CD14-positive monocyte (primary cell): Measurements from ENCODE around the gene SPTBN4. TPM values are rescaled to one million over a fixed set of nuclear protein-coding genes. Genes with fewer than 3 reads are reported as not detected.
A peak's percentile ranks its signal among the peaks of the same experiment; 100 is the strongest.

Source experiments
- DNase-seq, 3 donors: peaks; one replicate each; pipeline ENCODE4 v3.0.0-alpha.2; 2011 to 2022
- H2AFZ ChIP-seq: 2 replicates; pipeline ENCODE4 v1.6.0; 2012; ENCODE audit warnings: mild to moderate bottlenecking, low read depth, low read length, inconsistent platforms; ENCODE audit not compliant: insufficient read depth, poor library complexity, severe bottlenecking
- H3K27ac ChIP-seq, 2 donors: 1 replicate in 1 of 2; 2 replicates in 1 of 2; pipeline ENCODE4 v1.5.1; 2012 to 2013; ENCODE audit warnings: low read length in 2 of 2, control low read depth in 1 of 2, inconsistent platforms in 1 of 2, low read depth in 1 of 2, mild to moderate bottlenecking in 1 of 2
- H3K27me3 ChIP-seq, 2 donors: one replicate each; pipeline versions ENCODE4 v1.6.0 to v1.6.1; 2011 to 2013; ENCODE audit warnings: low read length in 2 of 2; ENCODE audit not compliant: control insufficient read depth in 2 of 2, insufficient read depth in 2 of 2
- H3K36me3 ChIP-seq, 2 donors: replicated peaks in 1 of 2; 1 replicate in 1 of 2; 2 replicates in 1 of 2; pipeline versions ENCODE4 v1.5.1 to v1.6.1; 2012 to 2013; ENCODE audit warnings: low read length in 2 of 2, control low read depth in 1 of 2, inconsistent platforms in 1 of 2, mild to moderate bottlenecking in 1 of 2; ENCODE audit not compliant: insufficient read depth in 2 of 2, control insufficient read depth in 1 of 2
- H3K4me1 ChIP-seq, 2 donors: 1 replicate in 1 of 2; 2 replicates in 1 of 2; pipeline versions ENCODE4 v1.5.1 to v1.6.1; 2012 to 2013; ENCODE audit warnings: low read length in 2 of 2, control low read depth in 1 of 2, inconsistent platforms in 1 of 2, mild to moderate bottlenecking in 1 of 2, moderate library complexity in 1 of 2; ENCODE audit not compliant: insufficient read depth in 2 of 2, control insufficient read depth in 1 of 2
- H3K4me2 ChIP-seq: replicated peaks from 2 replicates; pipeline ENCODE3; 2012; ENCODE audit warnings: low read length, moderate library complexity, mild to moderate bottlenecking; ENCODE audit not compliant: poor library complexity, severe bottlenecking; ENCODE audit errors: extremely low read depth
- H3K4me3 ChIP-seq, 3 experiments: fragments of 200-600 bp in 1 of 3; sonication (generic) in 1 of 3; replicated peaks in 1 of 3; 1 replicate in 2 of 3; 2 replicates in 1 of 3; pipeline ENCODE4 v1.5.1; 2011 to 2013; ENCODE audit warnings: low read length in 3 of 3, mild to moderate bottlenecking in 3 of 3, control low read depth in 2 of 3, low read depth in 2 of 3, inconsistent platforms in 1 of 3, moderate library complexity in 1 of 3
- H3K79me2 ChIP-seq: 2 replicates; pipeline ENCODE4 v1.6.0; 2012; ENCODE audit warnings: mild to moderate bottlenecking, control low read depth, inconsistent platforms, low read length, moderate library complexity; ENCODE audit not compliant: insufficient read depth
- H3K9ac ChIP-seq: 2 replicates; pipeline ENCODE4 v1.6.0; 2017; ENCODE audit warnings: low read length, mild to moderate bottlenecking; ENCODE audit not compliant: insufficient read depth, poor library complexity, severe bottlenecking
- H3K9me3 ChIP-seq, 2 donors: replicated peaks in 1 of 2; 1 replicate in 1 of 2; 2 replicates in 1 of 2; pipeline versions ENCODE4 v1.5.1 to v1.6.1; 2012 to 2013; ENCODE audit warnings: low read length in 2 of 2, control low read depth in 1 of 2; ENCODE audit not compliant: control insufficient read depth in 1 of 2, insufficient read depth in 1 of 2
- H4K20me1 ChIP-seq: 2 replicates; pipeline ENCODE4 v1.6.0; 2012; ENCODE audit warnings: mild to moderate bottlenecking, low read length, control low read depth, moderate library complexity; ENCODE audit not compliant: insufficient read depth
- H3K27ac Mint-ChIP-seq, 7 donors: one replicate each; pipeline ENCODE4 v1.8.0; 2020; ENCODE audit warnings: mild to moderate bottlenecking in 7 of 7, mixed read lengths in 7 of 7, moderate library complexity in 6 of 7, inconsistent platforms in 2 of 7
- H3K27me3 Mint-ChIP-seq, 3 donors: one replicate each; pipeline ENCODE4 v1.8.0; 2021 to 2022; ENCODE audit warnings: low read depth in 3 of 3, mild to moderate bottlenecking in 3 of 3, mixed read lengths in 3 of 3, moderate library complexity in 3 of 3, inconsistent platforms in 1 of 3
- H3K36me3 Mint-ChIP-seq, 2 donors: one replicate each; pipeline ENCODE4 v1.8.0; 2020; ENCODE audit warnings: mixed read lengths in 2 of 2, inconsistent platforms in 1 of 2, mild to moderate bottlenecking in 1 of 2
- H3K4me1 Mint-ChIP-seq: one replicate; pipeline ENCODE4 v1.8.0; 2020; ENCODE audit warnings: mild to moderate bottlenecking, mixed read lengths
- H3K4me3 Mint-ChIP-seq, 2 donors: one replicate each; pipeline ENCODE4 v1.8.0; 2020; ENCODE audit warnings: mild to moderate bottlenecking in 2 of 2, mixed read lengths in 2 of 2, moderate library complexity in 1 of 2
- H3K9me3 Mint-ChIP-seq, 7 donors: one replicate each; pipeline ENCODE4 v1.8.0; 2020 to 2022; ENCODE audit warnings: mixed read lengths in 7 of 7, mild to moderate bottlenecking in 6 of 7, moderate library complexity in 6 of 7, inconsistent platforms in 2 of 7
- WGBS: methylation state at CpG from one replicate; pipeline ENCODE4 v1.1.5; 2013; ENCODE audit warnings: missing lambda C conversion rate; ENCODE audit not compliant: insufficient coverage; 5-methylcytosine and 5-hydroxymethylcytosine counted together
- intact Hi-C, 2 donors: fragments of 100-400 bp; cut with micrococcal nuclease; formaldehyde crosslinking; loops; one replicate each; pipeline versions ENCODE4 v1.15.0 to v1.15.1; 2023
- polyA plus RNA-seq, 3 donors: library from polyadenylated mRNA; depleted of rRNA in 1 of 3; unstranded in 2 of 3; stranded (reverse) in 1 of 3; fragments of 300-500 nt in 2 of 3; fragments of >200 nt in 1 of 3; fragmentation: Illumina TruSeq in 2 of 3; gene quantifications; 1 replicate in 2 of 3; 2 replicates in 1 of 3; pipeline ENCODE4 v1.2.3, GENCODE V29; 2012 to 2021
- TF ChIP-seq, protein P1 (sequence below): fragments of 200-600 bp; IDR thresholded peaks from one replicate; pipeline ENCODE4 v1.8.0; 2022; ENCODE audit warnings: antibody characterized with exemption, mild to moderate bottlenecking

The SPTBN4 gene
- polyA plus RNA-seq, 3 donors, result 0.07 TPM; not detected in 2

DNA sequence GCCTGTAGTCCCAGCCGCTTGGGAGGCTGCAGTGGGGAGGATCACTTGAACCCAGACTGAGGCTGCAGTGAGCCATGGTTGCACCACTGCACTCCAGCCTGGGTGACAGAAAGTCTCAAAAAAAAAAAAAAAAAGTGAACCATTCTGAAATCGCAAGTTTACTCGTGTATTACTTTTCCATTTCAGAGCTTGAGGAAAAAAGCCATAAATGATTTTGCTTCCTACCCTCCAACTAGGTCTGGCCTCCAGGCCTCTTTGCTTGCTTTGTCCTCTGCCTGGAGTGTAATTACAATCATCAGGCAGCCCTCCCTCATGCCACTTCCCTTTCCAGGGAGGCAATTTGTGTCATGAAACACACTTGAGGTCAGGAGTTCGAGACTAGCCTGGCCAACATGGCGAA lies 9.8 kb upstream of the SPTBN4 start:
- peaks cover 15% of the 10 kb centered on the region for H3K4me1 Mint-ChIP-seq

DNA sequence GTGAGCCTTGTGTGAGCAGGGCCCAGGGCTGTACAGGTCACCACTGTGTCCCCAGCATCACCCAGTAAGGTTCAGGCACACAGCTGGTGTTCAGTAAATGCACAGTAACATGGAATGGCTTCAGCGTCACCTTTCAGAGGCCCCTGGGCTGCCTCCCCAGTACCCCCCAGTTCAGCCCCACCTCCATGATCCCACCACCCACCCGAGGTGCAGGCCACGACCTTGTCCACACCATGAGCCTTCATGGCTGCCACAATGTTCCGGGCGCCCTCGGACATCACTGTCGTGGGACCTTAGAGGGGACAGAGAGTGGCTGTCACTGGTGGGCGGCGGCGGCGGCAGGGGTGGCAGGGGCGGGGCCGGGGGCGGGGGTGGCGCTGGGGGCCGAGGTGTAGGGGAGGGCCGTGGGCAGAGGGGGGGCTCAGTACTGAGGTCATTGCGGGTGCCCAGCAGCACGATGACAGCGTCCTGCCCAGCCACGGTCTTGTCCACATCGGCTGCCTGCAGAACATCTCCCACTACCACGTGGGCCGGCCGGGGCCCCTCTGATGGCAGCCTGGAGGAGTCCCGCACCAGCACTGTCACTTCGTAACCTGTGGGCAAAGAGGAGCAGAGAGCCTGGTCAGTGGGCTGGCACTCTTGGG lies 8.7 kb upstream of the SPTBN4 start:
- no peak overlapping the region for H3K27ac ChIP-seq
- Mint-ChIP-seq H3K4me3 (no peak overlapping the region), H3K4me1 (peaks cover 24% of the 10 kb centered on the region), H3K27me3 (peaks cover 0 to 2% (median 1%) of the 10 kb centered on the region in 3 donors), H3K9me3 (no peaks in the 10 kb centered on the region), H3K36me3 (peaks cover 32 to 66% of the 10 kb centered on the region in 2 donors), H3K27ac (no peak overlapping the region)
- no peaks in the 10 kb centered on the region for H3K27me3 ChIP-seq
- TF ChIP-seq, protein P1, sequence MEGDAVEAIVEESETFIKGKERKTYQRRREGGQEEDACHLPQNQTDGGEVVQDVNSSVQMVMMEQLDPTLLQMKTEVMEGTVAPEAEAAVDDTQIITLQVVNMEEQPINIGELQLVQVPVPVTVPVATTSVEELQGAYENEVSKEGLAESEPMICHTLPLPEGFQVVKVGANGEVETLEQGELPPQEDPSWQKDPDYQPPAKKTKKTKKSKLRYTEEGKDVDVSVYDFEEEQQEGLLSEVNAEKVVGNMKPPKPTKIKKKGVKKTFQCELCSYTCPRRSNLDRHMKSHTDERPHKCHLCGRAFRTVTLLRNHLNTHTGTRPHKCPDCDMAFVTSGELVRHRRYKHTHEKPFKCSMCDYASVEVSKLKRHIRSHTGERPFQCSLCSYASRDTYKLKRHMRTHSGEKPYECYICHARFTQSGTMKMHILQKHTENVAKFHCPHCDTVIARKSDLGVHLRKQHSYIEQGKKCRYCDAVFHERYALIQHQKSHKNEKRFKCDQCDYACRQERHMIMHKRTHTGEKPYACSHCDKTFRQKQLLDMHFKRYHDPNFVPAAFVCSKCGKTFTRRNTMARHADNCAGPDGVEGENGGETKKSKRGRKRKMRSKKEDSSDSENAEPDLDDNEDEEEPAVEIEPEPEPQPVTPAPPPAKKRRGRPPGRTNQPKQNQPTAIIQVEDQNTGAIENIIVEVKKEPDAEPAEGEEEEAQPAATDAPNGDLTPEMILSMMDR, result no peak
- H3K4me1 ChIP-seq, result peaks cover 25 to 26% of the 10 kb centered on the region in 2 donors
- no peak overlapping the region for H3K9ac ChIP-seq
- H3K9me3 ChIP-seq, result no peaks in the 10 kb centered on the region
- DNase-seq, result no peak
- 100% methylated on average over 3 of the region's 27 CpGs for WGBS
- no peak overlapping the region for H3K4me2 ChIP-seq
- intact Hi-C loops, result no loop called here
- H3K36me3 ChIP-seq, result peaks cover 49 to 57% of the 10 kb centered on the region in 2 donors
- peaks cover 11% of the 10 kb centered on the region for H4K20me1 ChIP-seq
- H2AFZ ChIP-seq, result no peak overlapping the region
- H3K4me3 ChIP-seq, result no peak overlapping the region
- peaks cover 38% of the 10 kb centered on the region for H3K79me2 ChIP-seq

More for the DNA sequence above, 9.8 kb upstream of the SPTBN4 start:
- H3K36me3 ChIP-seq, result peaks cover 51 to 67% of the 10 kb centered on the region in 2 donors
- no peaks in the 10 kb centered on the region for H3K27me3 ChIP-seq
- intact Hi-C loops, result no loop called here
- WGBS, result 79% methylated on average over 5 of the region's 5 CpGs
- H3K4me3 ChIP-seq, result no peak overlapping the region
- no peak for DNase-seq
- peaks cover 15 to 16% of the 10 kb centered on the region in 2 donors for H3K4me1 ChIP-seq
- Mint-ChIP-seq H3K4me3 (no peak overlapping the region), H3K36me3 (peaks cover 36 to 77% of the 10 kb centered on the region in 2 donors), H3K9me3 (no peaks in the 10 kb centered on the region), H3K27me3 (peaks cover 0 to 2% (median 1%) of the 10 kb centered on the region in 3 donors), H3K27ac (peak overlapping the region in 1 of 7 donors; percentile 32)
- peaks cover 32% of the 10 kb centered on the region for H3K79me2 ChIP-seq
- no peak overlapping the region for H3K9ac ChIP-seq
- H3K4me2 ChIP-seq, result no peak overlapping the region
- no peak overlapping the region for H3K27ac ChIP-seq
- H2AFZ ChIP-seq, result no peak overlapping the region
- no peaks in the 10 kb centered on the region for H3K9me3 ChIP-seq
- TF ChIP-seq, protein P1, result no peak
- peaks cover 14% of the 10 kb centered on the region for H4K20me1 ChIP-seq
